HEK293 (cell line): ENCODE measurements around the gene CLIC4.

Experiments
- CTCF ChIA-PET: fragments of 350-600 bp; formaldehyde crosslinking; extraction: SDS; loops from one replicate; lab custom pipeline; 2021; ENCODE audit warnings: antibody characterized with exemption; lab: Yijun Ruan, JAX
- POLR2A ChIA-PET: fragments of 300-600 bp; formaldehyde crosslinking; extraction: SDS; loops from one replicate; lab custom pipeline; 2020; ENCODE audit warnings: antibody characterized with exemption, inconsistent platforms; lab: Yijun Ruan, JAX
- H3K27ac ChIP-seq: fragments of 200-500 bp; sonication (Bioruptor generic); 2 replicates; pipeline ENCODE4 v1.5.1; 2014; ENCODE audit warnings: low read depth, low read length, control low read depth, inconsistent platforms; ENCODE audit errors: extremely low read depth
- H3K36me3 ChIP-seq, 2 experiments: fragments of 200-500 bp in 1 of 2; sonication (Bioruptor generic) in 1 of 2; 1 replicate in 1 of 2; 2 replicates in 1 of 2; pipeline ENCODE4 v1.5.1; 2014 to 2017; ENCODE audit warnings: inconsistent platforms in 2 of 2, low read length in 2 of 2; ENCODE audit not compliant: control insufficient read depth in 2 of 2, insufficient read depth in 1 of 2
- H3K4me1 ChIP-seq: fragments of 200-500 bp; sonication (Bioruptor generic); 2 replicates; pipeline ENCODE4 v1.5.1; 2014; ENCODE audit warnings: mild to moderate bottlenecking, low read length, inconsistent platforms; ENCODE audit not compliant: control insufficient read depth, insufficient read depth
- H3K4me3 ChIP-seq: 2 replicates; pipeline ENCODE4 v1.5.1; 2011; ENCODE audit warnings: low read depth, mild to moderate bottlenecking, control low read depth, low read length, moderate library complexity
- H3K9me3 ChIP-seq: fragments of 200-500 bp; sonication (Bioruptor generic); 2 replicates; pipeline ENCODE4 v1.5.1; 2014; ENCODE audit warnings: low read depth, low read length, inconsistent platforms; ENCODE audit not compliant: control insufficient read depth, insufficient read depth
- HOXD13 ChIP-seq: sonication (generic); formaldehyde crosslinking; IDR thresholded peaks from 2 replicates; pipeline ENCODE4 v1.8.0; 2022; ENCODE audit warnings: missing genetic modification reagents, borderline replicate concordance
- KLF1 ChIP-seq: fragments of 450-650 bp; formaldehyde crosslinking; IDR thresholded peaks from 2 replicates; pipeline ENCODE4 v1.5.1; 2016; ENCODE audit warnings: missing biosample characterization, missing genetic modification characterization
- KLF9 ChIP-seq: fragments of 450-650 bp; formaldehyde crosslinking; IDR thresholded peaks from 2 replicates; pipeline ENCODE4 v1.5.1; 2016; ENCODE audit warnings: missing biosample characterization, missing genetic modification characterization, low read depth
- PRDM10 ChIP-seq: fragments of 450-650 bp; formaldehyde crosslinking; IDR thresholded peaks from 2 replicates; pipeline ENCODE4 v1.5.1; 2016; ENCODE audit warnings: missing biosample characterization, missing genetic modification characterization
- PRDM4 ChIP-seq: fragments of 450-650 bp; formaldehyde crosslinking; IDR thresholded peaks from 2 replicates; pipeline ENCODE4 v1.5.1; 2017; ENCODE audit warnings: missing biosample characterization, missing genetic modification characterization
- SP7 ChIP-seq: fragments of 450-650 bp; formaldehyde crosslinking; IDR thresholded peaks from 2 replicates; pipeline ENCODE4 v1.5.1; 2016; ENCODE audit warnings: missing biosample characterization, missing genetic modification characterization
- TSHZ1 ChIP-seq: fragments of 450-650 bp; formaldehyde crosslinking; IDR thresholded peaks from 2 replicates; pipeline ENCODE4 v1.5.1; 2016; ENCODE audit warnings: missing biosample characterization, missing genetic modification characterization, borderline replicate concordance
- YY1 ChIP-seq: fragments of 450-650 bp; formaldehyde crosslinking; IDR thresholded peaks from 2 replicates; pipeline ENCODE4 v1.5.1; 2018; ENCODE audit warnings: missing biosample characterization, missing genetic modification characterization
- ZBTB48 ChIP-seq: fragments of 450-650 bp; formaldehyde crosslinking; IDR thresholded peaks from 2 replicates; pipeline ENCODE4 v1.5.1; 2016; ENCODE audit warnings: missing biosample characterization, missing genetic modification characterization
- ZNF174 ChIP-seq: fragments of 450-650 bp; formaldehyde crosslinking; IDR thresholded peaks from 2 replicates; pipeline ENCODE4 v1.5.0; 2017; ENCODE audit warnings: missing biosample characterization, mild to moderate bottlenecking, missing genetic modification characterization
- ZNF18 ChIP-seq: fragments of 450-650 bp; formaldehyde crosslinking; IDR thresholded peaks from 2 replicates; pipeline ENCODE4 v1.5.1; 2016; ENCODE audit warnings: missing biosample characterization, missing genetic modification characterization
- ZNF280C ChIP-seq: fragments of 450-650 bp; formaldehyde crosslinking; IDR thresholded peaks from 2 replicates; pipeline ENCODE4 v1.5.1; 2016; ENCODE audit warnings: missing biosample characterization, missing genetic modification characterization
- ZNF416 ChIP-seq: fragments of 450-650 bp; formaldehyde crosslinking; IDR thresholded peaks from 2 replicates; pipeline ENCODE4 v1.5.1; 2016; ENCODE audit warnings: missing biosample characterization, missing genetic modification characterization
- ZNF521 ChIP-seq: fragments of 450-650 bp; formaldehyde crosslinking; IDR thresholded peaks from 2 replicates; pipeline ENCODE4 v1.5.1; 2017; ENCODE audit warnings: missing biosample characterization, mild to moderate bottlenecking, missing genetic modification characterization
- ZNF585B ChIP-seq: fragments of 450-650 bp; formaldehyde crosslinking; IDR thresholded peaks from 2 replicates; pipeline ENCODE4 v1.5.1; 2016; ENCODE audit warnings: missing biosample characterization, missing genetic modification characterization
- ZNF664 ChIP-seq: fragments of 450-650 bp; formaldehyde crosslinking; IDR thresholded peaks from 2 replicates; pipeline ENCODE4 v1.5.1; 2016; ENCODE audit warnings: missing biosample characterization, missing genetic modification characterization
- ZNF670 ChIP-seq: fragments of 450-650 bp; formaldehyde crosslinking; IDR thresholded peaks from 2 replicates; pipeline ENCODE4 v1.5.1; 2016; ENCODE audit warnings: missing biosample characterization, missing genetic modification characterization, low read depth

CLIC4 gene

GRCh38 chr1:24735509-24736375 is 9.5 kb upstream of the CLIC4 start (continued):
- TF ChIP-seq ZNF280C (tag by site-specific recombination), result no peak
- TF ChIP-seq ZNF670 (tag by site-specific recombination), result no peak
- TF ChIP-seq ZNF585B (tag by site-specific recombination), result no peak
- no peak for TF ChIP-seq HOXD13 (CRISPR knock-in tag)
- no peak for TF ChIP-seq ZNF416
- no peak for TF ChIP-seq ZNF521 (tag by site-specific recombination)
- peak; percentile 85 for TF ChIP-seq ZBTB48 (tag by site-specific recombination)
- peak; percentile 40; the same call in 1 of the 2 replicates for TF ChIP-seq PRDM10 (tag by site-specific recombination)
- peak; percentile 70 for TF ChIP-seq KLF1 (tag by site-specific recombination)
- TF ChIP-seq KLF9 (tag by site-specific recombination), result no peak
- 0 out of 2 replicates have a peak, but pooled peaks have one; percentile 36 for TF ChIP-seq YY1
- TF ChIP-seq ZNF174, result no peak
- 0 out of 2 replicates have a peak, but pooled peaks have one; percentile 18 for TF ChIP-seq PRDM4 (tag by site-specific recombination)

GRCh38 chr1:24737368-24738117 is 7.7 kb upstream of the CLIC4 start:
- POLR2A ChIA-PET, result no interaction called here
- no peaks in the 10 kb centered on the region for H3K36me3 ChIP-seq
- TF ChIP-seq TSHZ1 (tag by site-specific recombination) (no peak), SP7 (tag by site-specific recombination) (0 out of 2 replicates have a peak, but pooled peaks have one; percentile 11), ZNF18 (tag by site-specific recombination) (0 out of 2 replicates have a peak, but pooled peaks have one; percentile 26), ZNF664 (tag by site-specific recombination) (0 out of 2 replicates have a peak, but pooled peaks have one; percentile 45)
- TF ChIP-seq, all 188 proteins: peak for 3
- CTCF ChIA-PET, result interaction anchor here (0.6 kb wide), 1 partner anchor 62 kb away, joined by 3 read pairs; no protein-coding TSS in a partner anchor
- H3K27ac ChIP-seq, result no peak overlapping the region
- no peak overlapping the region for H3K4me3 ChIP-seq
- no peaks in the 10 kb centered on the region for H3K9me3 ChIP-seq
- H3K4me1 ChIP-seq, result peaks cover 8% of the 10 kb centered on the region
